HG03575 (cell line): ENCODE results near the gene SPRR1A.
"Not testable (repeated sequence)": the region's sequence is repeated elsewhere in the genome, so short reads cannot be mapped to it uniquely, and the experiment has no call there.

Experiments
- ATAC-seq: cut with Tn5 transposase; IDR thresholded peaks from one replicate; pipeline ENCODE4 v1.9.1; 2021; ENCODE audit not compliant: unreplicated experiment, insufficient number of reproducible peaks, low FRiP score; ENCODE audit errors: extremely low read depth

SPRR1A gene

DNA sequence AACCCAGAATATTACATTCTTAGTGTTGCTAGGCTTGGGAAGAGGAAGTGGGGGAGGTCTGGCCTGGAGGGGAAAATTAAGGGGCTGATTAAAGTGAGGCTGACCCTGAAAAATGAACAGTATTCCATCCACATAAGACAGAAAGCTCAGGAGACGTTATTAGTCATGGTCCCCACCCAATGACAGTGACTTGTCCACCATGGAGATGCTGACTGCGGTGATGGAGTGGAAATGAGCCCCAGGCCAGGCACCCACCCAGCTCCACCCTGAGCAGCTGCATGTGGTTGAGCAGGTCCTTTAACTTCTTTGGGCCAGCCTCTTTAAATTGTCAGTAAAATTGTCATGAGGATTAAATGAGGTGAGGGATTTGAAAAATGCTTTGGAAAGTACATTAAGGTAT, 14.8 kb upstream of the SPRR1A start:
- no peak for ATAC-seq

DNA sequence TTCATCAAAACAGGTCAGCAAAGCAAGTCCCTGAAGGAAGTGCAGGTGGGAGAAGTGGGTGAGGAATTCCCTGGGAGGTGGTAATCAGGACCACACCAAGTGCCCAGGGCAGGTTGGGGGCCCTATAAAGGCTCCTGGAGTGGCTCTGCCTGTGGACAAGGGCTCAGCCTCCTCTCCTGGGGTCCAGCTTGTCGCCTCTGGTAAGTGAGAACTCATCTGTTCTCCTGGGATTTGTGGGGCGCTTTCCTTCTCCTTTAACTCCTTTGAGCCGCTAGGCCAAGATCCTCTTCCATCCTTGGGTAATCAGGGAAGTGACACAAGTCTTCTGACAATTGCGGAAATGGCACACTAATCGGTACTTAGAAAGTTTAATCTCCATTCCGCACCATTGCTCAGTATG, 13.4 kb upstream of the SPRR1A start, which contains the start of gene SPRR4:
TSS of gene SPRR4 (plus strand) at position 154 of the 400 bp plus-strand sequence. CDS start 1,243 bp downstream, outside the sequence.
- ATAC-seq: no peak

DNA sequence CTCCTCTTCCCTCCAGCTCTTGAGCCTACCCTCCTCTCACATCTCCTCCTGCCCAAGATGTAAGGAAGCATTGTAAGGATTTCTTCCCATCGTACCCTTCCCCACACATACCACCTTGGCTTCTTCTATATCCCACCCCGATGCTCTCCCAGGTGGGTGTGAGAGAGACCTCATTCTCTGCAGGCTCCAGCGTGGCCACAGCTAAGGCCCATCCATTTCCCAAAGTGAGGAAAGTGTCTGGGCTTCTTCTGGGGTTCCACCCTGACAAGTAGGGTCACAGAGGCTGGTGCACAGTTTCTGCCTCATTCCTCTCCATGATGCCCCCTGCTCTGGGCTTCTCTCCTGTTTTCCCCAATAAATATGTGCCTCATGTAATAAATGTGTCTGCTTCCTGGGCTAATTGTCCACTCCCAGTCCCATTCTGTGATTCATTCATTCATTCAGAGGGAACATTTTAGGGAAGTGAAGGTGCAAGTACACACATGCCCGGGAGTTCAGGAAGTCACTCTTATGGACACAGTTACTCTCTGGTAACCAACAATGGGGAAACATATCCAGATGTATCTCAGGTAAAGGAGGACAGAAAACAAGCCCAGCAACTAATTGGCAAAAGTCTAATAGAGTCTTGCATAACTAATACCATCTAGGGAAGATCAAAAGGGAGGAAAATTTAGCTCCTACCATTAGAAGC, 11.5 kb upstream of the SPRR1A start:
- no peak for ATAC-seq

DNA sequence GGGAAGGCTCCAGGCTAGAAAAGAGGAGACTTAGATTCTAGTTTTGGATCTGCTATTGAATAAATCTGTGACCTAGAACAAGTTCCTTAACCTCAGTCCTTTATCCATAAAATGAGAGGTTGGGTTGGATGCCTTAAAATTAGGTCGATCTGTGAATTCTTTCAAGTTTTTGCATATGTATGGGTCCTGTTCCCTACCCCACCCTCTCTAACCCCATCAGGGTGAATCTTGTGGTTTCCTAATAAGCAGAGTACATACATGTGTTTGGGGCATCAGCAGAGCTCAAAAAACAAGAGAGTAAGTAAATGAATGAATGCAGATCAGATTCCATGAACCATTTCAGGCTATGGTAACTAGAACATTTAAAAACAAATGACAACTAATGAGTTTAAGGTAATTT, 7.2 kb upstream of the SPRR1A start:
- ATAC-seq: no peak

DNA sequence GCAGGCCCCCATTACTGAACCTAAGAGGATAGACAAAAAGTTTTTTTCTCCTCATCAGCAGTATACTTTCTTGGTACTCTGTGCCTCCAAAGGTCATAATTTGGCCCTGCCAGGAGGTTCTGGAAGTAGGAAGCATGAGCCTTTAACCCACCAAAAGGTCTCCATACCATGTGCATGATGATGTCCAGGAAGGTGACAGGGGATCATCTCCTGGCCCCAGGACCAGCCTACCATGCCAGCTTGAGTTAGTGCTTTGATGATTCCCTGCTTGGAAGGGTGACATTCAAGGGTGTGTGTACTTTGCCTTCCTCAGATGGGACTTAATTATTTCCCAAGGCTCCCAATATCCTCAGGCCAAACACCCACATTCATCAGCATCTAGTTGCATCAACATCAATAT, 6.3 kb upstream of the SPRR1A start:
- ATAC-seq: no peak

DNA sequence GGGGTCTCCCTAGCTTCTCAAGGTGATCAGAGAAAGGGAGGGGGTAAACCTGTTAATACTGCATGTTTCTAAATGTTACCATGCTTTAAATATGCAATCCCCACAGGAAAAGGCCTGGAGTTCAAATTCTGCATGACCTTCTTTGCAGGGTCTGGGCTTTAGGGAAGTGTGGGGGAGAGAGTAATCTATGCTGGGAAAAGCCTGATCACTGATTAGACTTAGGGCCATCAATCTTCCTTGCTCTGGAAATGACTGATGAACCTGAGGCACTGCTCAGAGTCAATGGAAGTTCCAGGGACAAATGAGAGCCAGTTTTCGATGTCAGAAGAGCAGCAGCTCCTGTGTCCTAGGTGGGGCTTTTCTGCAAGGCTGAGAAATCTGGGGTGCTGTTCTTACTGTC, 3.2 kb upstream of the SPRR1A start:
- ATAC-seq: no peak

DNA sequence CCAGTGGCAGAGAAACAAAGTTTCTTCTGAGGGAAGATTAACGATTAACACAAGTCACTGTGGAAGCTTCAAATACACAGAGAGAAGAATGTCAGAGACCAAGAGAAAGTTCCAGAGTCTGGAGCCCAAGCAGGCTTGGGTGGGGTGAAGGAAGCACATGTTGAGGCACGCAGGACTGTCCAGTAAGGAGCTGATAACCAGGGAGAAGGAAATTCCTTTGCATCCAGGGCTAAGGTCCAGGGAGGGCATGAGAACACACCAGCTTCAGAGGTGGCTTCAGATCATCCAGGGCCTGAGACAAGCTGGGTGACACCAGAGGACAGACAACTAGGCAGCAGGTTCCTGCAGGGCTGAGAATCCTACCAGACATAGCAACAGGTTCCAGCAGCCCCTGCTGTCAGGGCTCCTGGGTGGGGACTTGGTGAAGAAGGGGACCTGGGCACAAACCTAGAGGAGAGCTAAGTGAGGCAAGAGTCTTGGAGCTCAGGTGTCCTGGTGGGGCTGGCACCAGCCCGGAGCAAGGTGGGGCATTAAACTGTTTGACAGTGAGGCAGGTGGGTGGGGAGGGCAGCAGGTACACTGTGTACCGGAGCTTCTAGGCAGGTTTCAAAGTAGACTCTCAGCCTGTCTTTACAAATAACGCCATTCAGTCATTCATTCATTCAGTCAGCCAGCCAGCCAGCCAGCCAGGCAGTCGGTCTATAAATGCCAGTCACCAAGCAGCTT, 2.6 kb upstream of the SPRR1A start:
- ATAC-seq: no peak

DNA sequence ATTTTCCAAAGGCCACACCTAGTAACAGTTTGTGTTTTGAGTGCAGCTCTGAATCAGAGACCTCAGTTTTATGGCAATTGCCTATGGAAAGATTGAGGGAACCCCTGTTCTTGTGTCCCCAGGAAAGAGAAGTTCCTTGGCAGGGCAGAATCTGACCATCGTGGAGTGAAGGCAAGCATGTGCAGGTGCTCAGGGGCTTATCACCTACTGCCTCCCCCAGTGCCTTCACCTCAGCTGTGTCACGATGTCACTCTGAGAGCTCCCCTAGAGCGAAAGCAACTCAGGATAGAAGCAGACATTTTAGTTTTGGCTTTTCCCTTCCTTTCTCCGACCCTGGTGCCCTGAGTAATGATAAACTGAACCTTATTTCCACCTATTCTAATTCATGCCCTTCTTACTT, 1.8 kb upstream of the SPRR1A start:
- no peak for ATAC-seq

DNA sequence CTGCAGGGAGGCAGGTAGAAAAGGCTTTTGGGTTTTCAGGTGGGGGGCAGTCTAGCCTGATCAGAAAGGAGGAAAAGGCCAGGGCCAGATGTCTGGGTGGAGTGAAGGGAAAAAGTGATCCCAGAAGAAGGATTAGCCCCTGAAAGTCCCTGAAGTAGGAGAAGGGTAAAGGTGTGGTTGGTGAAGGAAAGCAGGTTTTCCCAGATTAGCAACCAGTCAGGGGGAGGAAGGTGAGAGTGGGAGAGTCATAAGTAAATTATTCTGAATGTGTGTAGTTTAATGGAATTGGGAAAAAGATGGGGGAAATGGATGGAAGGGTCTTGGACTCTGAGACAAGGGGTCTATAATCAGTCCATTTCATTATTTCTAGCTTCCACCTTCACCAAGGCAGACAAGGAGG, 647 bp upstream of the SPRR1A start:
- ATAC-seq: no peak

DNA sequence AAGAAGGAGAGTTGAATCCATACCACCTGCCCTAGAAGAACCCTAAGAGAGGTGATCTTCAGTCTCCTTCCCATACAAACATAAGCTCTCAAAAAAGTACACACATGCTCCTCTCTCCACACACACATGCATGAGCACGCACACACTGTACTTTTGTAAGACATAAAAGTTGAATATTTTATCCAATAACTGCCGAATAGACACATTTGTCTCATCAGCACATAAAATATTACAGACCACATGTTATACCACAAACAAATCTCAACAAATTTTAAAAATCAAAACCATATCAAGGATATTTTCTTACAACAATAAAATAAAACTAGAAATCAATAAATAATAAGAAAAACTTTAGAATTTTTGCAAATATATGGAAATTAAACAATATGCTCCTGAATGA, 2.7 kb downstream of the SPRR1A start:
- ATAC-seq: no peak

DNA sequence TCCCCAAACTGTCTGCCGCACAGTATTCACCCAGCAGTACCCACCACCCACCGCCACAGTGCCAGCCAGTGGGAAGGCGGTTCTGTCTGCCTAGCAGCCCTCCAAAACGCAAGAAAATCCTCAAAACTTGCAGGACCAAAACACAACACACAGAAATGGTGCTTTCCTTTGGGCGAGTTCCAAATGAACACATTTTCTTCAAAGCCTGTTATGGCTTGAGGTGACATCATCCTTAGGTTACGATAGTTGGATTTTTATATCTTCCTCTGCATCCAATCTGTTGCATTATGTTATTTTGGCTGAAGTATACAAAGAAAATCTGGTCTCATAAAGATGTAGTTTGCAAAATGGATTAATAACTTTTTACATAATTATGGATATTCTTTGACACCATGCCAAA, 9.3 kb downstream of the SPRR1A start:
- ATAC-seq: no peak

DNA sequence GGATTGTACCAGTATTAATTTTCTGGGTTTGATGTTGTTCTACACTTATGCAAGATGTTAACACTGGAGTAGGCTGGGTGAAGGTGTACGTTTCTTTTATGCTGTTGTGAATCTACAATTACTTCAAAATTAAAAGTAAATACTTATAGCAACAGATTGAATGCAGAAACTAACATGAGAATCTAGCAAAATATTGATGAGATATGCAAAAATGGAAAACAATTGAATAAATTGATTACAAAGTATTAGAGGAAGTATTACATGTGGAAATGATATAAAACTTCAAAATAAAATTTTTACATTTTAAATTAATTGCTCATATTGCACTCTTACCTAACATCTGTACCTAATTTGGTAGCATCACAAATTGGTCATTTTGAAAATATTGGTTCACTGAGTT, 12.0 kb downstream of the SPRR1A start:
- ATAC-seq: no peak

DNA sequence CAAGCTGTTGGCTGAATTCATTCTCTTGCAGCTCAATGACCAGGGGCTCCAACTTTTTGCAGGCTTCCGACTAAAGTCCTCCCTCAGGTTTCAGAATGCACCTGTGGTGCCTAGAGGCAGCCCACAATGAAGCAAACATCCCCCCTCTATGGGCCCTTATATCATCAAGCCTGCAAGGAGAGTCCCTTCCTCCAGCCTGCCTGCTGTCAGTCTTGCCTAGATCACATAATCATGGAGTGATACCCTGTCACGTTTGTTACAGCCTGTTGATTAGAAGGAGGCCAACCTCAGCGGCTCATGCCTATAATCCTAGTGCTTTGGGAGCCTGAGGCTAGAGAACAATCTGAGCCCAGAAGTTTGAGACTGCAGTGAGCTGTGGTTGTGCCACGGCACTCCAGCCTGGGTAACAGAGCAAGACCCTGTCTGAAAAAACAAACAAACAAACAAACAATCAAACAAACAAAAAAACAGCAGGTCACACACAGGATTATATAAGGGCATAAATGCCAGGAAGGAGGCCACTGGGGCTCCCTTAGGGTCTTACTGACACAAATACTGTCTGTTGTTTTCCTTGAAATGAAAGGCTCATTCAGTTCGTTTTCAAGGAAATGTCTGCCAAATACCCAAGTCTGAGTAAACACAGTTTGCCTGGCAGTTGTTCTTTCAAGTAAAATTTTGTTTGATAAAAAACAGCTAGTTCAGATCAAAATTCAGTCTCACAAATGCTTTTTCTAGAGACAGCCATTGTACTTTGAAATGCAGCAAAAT, 12.9 kb downstream of the SPRR1A start:
- no peak for ATAC-seq

DNA sequence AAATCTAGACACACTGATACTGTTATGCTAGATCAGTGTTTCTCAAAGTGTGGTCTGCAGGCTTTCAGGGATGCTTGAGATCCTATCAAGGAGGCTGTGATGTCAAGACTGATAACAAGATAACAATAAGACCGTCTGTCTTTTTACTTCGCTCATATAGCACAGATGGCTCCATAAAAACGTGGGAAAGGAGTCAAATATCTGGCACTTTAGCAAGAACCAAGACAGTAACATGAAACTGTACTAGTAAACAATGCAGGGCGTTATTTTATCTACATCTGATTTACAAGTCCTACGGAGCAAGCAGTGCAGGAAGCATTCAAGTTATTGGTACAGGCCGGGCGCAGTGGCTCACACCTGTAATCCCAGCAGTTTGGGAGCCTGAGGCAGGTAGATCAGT, 14.0 kb downstream of the SPRR1A start:
- no peak for ATAC-seq

DNA sequence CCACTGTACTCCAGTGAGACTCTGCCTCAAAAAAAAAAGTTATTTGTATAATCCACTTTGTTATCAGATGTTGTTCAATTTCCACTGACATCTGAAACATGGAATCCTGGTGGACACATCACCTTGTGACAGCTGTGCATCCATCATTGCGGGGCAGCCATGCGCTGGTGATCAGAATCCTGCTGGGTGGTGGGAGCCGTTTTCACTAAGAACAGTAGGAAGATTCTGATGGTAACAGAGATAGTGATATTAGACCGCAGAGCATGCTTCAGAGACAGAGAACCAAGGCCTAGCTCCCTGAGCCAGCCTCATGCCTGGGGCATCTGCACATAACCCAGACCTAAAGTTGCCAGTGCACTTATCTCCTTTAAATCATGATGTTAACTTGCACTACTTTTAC, 14.6 kb downstream of the SPRR1A start:
- ATAC-seq: no peak

DNA sequence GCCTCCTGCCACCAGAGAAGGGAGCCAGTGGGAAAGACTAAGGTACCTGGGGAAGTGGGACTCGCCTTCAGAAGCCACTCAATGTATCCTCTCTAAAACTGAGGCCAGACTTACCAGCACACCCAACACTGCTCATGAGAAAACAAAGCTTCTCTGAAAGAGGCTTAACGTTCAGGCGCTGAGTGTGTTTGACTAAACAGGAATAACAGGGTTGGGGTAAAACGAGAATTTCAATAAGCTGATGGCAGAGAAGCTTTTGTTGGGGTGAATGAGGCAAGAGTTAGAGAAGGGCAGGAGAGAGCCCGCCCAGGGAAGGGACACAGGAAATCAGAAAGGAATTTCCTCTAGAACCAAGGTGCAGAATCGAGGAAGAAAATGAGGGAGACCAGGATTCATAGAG, 15.9 kb downstream of the SPRR1A start:
- ATAC-seq: no peak

DNA sequence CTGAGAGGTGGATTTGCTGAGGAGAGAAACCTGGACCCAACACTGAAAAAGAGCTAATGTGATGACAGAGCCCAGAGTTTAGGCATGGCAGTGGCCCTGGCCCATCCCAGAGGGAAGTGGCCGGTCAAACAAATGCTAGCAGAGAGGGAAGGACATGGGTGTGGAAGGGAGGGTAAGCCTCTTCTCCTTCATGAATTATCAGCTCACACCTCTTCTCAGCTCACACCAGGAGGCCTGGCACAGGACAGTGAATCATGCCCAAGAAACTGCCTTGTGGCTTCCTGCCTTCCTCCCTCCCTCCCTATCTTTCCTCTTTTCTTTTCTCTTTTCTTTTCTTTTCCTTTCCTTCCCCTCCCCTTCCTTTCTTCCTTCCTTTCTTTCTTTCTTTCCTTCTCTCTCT, 16.4 kb downstream of the SPRR1A start:
- no peak for ATAC-seq

DNA sequence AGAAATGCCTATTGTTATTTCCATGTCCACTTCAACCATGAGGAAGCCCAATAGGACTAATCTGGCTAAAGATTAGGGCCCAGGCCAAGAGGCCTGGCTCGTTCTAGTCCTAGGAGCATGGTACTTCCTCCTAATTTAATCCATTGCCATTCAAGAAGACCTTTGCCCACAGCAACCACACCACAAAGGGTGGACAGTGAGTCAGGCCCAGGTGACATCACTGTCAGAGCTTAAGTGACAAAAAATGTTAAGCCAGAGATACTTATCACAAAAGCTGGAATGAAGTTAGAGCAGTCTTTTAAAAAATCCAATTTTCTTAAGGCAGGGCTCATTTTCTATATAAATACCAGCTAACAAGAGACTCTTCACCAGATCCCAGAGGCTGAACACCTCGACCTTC, 17.5 kb downstream of the SPRR1A start, which contains the start of gene SPRR3:
TSS of gene SPRR3 (plus strand) at position 368 of the 400 bp plus-strand sequence. CDS start 1,272 bp downstream, outside the sequence.
- no peak for ATAC-seq

DNA sequence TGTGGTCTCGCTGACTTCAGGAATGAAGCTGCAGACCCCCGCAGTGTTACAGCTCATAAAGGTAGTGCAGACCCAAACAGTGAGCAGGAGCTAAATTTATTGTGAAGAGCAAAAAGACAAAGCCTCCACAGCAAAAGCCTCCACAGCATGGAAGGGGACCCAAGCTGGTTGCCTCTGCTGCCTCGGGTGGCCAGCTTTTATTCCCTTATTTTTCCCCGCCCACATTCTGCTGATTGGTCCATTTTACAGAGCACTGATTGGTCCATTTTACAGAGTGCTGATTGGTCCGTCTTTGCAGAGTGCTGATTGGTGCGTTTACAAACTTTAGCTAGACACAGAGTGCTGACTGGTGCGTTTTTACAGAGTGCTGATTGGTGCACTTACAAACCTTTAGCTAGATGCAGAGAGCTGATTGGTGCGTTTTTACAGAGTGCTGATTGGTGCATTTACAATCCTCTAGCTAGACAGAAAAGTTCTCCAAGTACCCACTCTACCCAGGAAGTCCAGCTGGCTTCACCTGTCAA, 27.4 kb downstream of the SPRR1A start:
- ATAC-seq: not testable (repeated sequence)

DNA sequence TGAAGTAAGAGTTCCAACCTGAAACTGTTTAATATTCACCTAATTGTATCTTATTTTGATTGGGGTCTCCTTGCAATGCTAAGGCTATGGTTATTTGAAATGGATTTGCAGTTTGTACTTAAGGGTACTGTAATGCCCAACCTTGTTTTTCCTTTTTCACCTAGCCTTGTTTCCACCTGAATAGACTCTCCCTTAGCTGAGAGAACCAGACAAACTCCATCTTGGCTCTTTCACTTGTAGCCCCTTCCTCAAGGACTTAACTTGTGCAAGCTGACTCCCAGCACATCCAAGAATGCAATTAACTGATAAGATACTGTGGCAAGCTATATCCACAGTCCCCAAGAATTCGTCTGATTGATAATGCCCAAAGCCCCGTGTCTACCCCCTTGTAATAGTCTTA, 37.9 kb downstream of the SPRR1A start:
- not testable (repeated sequence) for ATAC-seq
